K562 (cell line): ENCODE measurements around the gene TBC1D12. TPM values are rescaled to one million over a fixed set of nuclear protein-coding genes. Genes with fewer than 3 reads are reported as not detected.

Experiments
- BRD4 ChIP-seq: fragments of 200-600 bp; sonication (generic); IDR thresholded peaks from 2 replicates; pipeline ENCODE4 v1.6.1; 2017; ENCODE audit warnings: inconsistent platforms
- MAFK ChIP-seq: IDR thresholded peaks from 2 replicates; pipeline ENCODE4 v1.6.1; 2011; ENCODE audit warnings: low read length, improper control_type of control experiment
- OTX1 ChIP-seq: fragments of 450-650 bp; formaldehyde crosslinking; IDR thresholded peaks from 2 replicates; pipeline ENCODE4 v1.4.0; 2022; ENCODE audit warnings: mild to moderate bottlenecking
- SMC3 ChIP-seq: conservative IDR thresholded peaks from 2 replicates; pipeline ENCODE4 v1.6.1; 2011; ENCODE audit warnings: low read depth, low read length, improper control_type of control experiment; ENCODE audit not compliant: insufficient read depth
- SP2 ChIP-seq: IDR thresholded peaks from 2 replicates; pipeline ENCODE4 v1.6.1; 2011; ENCODE audit warnings: mild to moderate bottlenecking, low read depth, low read length, moderate library complexity; ENCODE audit not compliant: poor library complexity, severe bottlenecking; ENCODE audit errors: extremely low read depth
- TFAM ChIP-seq: fragments of 250-450 bp; sonication (Bioruptor Pico); conservative IDR thresholded peaks from 2 replicates; pipeline ENCODE4 v1.5.0; 2021; ENCODE audit warnings: mild to moderate bottlenecking, moderate library complexity
- polyA plus RNA-seq, 8 experiments: library from polyadenylated mRNA; depleted of rRNA in 4 of 8; stranded (reverse) in 5 of 8; unstranded in 3 of 8; fragments of >200 nt; fragmentation: Nextera tagmentation in 2 of 8; fragmentation: Illumina TruSeq in 1 of 8; extraction: Ambion mirVana in 2 of 8; extraction: Trizol in 1 of 8; gene quantifications; 2 replicates each; pipeline versions ENCODE4 v1.2.1 to v1.2.3, GENCODE V29; 2011 to 2014; ENCODE audit warnings: inconsistent platforms in 1 of 8, missing spikeins in 1 of 8
- total RNA-seq, 7 experiments: library from RNA; depleted of rRNA in 6 of 7; stranded (reverse); fragments of >200 nt in 6 of 7; fragmentation: Illumina TruSeq in 2 of 7; extraction: Trizol in 2 of 7; gene quantifications; 2 replicates each; pipeline versions ENCODE4 v1.2.1 to v1.2.3, GENCODE V29; 2011 to 2021; ENCODE audit warnings: low replicate concordance in 1 of 7
- TF ChIP-seq, protein P1 (sequence below): sonication (generic); formaldehyde crosslinking; IDR thresholded peaks from 2 replicates; pipeline ENCODE4 v1.8.0; 2022; ENCODE audit warnings: mild to moderate bottlenecking, low read depth, missing genetic modification reagents
- TF ChIP-seq, protein P2 (sequence below), 2 experiments: fragments of 450-650 bp; conservative IDR thresholded peaks; 2 replicates each; pipeline ENCODE4 v1.6.1; 2017; ENCODE audit warnings: mild to moderate bottlenecking in 2 of 2, moderate library complexity in 2 of 2
- TF ChIP-seq, protein P3 (sequence below): fragments of 450-650 bp; formaldehyde crosslinking; IDR thresholded peaks from 2 replicates; pipeline ENCODE4 v1.4.0; 2020; ENCODE audit warnings: mild to moderate bottlenecking, moderate library complexity
- TF ChIP-seq, protein P4 (sequence below): fragments of 150-350 bp; conservative IDR thresholded peaks from 2 replicates; pipeline ENCODE4 v1.6.1; 2014; ENCODE audit warnings: low read length

The TBC1D12 gene
- total and polyA plus RNA-seq, 9 of the 15 experiments (the other 6 are each of a cell fraction or from before 2014, with no cell fraction given) = 2.1 to 6.7 (median 3.9) TPM

DNA sequence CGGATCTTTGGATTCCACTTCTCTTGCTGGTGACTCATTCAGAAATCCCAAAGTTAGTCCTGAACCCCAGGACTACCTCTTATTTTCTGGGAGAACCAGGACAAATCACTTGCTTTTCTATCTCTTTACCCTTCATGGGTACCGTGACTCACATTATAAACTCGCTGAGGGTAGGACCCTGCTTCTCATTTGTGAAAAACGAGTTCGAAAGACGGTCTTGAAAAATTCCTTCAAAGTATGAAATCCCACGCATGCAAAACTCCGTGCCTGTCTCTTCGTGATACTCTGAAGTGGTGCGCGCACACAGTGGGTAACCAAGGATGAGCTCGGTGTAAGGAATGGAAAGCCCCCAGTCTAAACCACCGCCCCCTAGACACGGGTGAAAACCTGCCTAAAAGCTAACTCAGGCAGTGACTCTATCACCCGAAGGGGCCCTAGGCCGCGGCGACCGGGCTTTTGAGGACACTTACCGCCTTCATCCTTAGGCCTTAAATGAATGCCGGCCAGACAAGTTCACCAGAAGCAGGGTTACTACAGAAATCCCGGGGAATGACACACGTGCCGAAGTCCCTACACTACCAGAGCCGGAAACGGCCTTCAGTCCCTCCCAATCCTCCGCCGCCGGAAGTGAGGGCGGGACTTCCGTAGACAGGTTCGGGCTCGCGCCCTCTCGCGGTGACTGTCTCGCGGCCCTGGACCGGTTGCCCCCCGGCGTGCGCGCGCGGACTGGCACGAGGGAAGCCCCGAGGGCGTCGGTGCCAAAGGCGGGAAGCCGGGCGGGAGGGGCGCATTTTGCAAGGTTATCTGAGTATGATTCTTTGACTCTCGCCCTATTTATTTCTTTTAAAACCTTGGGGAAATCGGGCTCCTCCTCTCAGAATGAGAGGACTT lies 39.7 kb upstream of the TBC1D12 start, which contains the start of gene NOC3L (continued):
- TF ChIP-seq, protein P1, sequence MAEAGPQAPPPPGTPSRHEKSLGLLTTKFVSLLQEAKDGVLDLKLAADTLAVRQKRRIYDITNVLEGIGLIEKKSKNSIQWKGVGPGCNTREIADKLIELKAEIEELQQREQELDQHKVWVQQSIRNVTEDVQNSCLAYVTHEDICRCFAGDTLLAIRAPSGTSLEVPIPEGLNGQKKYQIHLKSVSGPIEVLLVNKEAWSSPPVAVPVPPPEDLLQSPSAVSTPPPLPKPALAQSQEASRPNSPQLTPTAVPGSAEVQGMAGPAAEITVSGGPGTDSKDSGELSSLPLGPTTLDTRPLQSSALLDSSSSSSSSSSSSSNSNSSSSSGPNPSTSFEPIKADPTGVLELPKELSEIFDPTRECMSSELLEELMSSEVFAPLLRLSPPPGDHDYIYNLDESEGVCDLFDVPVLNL (CRISPR knock-in tag) = no peak
- TF ChIP-seq, protein P2, sequence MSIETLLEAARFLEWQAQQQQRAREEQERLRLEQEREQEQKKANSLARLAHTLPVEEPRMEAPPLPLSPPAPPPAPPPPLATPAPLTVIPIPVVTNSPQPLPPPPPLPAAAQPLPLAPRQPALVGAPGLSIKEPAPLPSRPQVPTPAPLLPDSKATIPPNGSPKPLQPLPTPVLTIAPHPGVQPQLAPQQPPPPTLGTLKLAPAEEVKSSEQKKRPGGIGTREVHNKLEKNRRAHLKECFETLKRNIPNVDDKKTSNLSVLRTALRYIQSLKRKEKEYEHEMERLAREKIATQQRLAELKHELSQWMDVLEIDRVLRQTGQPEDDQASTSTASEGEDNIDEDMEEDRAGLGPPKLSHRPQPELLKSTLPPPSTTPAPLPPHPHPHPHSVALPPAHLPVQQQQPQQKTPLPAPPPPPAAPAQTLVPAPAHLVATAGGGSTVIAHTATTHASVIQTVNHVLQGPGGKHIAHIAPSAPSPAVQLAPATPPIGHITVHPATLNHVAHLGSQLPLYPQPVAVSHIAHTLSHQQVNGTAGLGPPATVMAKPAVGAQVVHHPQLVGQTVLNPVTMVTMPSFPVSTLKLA (conservative IDR thresholded peaks at IDR 0.05) = peak; percentile 88 to 94
- TF ChIP-seq, protein P3, sequence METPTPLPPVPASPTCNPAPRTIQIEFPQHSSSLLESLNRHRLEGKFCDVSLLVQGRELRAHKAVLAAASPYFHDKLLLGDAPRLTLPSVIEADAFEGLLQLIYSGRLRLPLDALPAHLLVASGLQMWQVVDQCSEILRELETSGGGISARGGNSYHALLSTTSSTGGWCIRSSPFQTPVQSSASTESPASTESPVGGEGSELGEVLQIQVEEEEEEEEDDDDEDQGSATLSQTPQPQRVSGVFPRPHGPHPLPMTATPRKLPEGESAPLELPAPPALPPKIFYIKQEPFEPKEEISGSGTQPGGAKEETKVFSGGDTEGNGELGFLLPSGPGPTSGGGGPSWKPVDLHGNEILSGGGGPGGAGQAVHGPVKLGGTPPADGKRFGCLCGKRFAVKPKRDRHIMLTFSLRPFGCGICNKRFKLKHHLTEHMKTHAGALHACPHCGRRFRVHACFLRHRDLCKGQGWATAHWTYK (CRISPR knock-in tag) = no peak
- TF ChIP-seq TFAM = no peak
- TF ChIP-seq, protein P4, sequence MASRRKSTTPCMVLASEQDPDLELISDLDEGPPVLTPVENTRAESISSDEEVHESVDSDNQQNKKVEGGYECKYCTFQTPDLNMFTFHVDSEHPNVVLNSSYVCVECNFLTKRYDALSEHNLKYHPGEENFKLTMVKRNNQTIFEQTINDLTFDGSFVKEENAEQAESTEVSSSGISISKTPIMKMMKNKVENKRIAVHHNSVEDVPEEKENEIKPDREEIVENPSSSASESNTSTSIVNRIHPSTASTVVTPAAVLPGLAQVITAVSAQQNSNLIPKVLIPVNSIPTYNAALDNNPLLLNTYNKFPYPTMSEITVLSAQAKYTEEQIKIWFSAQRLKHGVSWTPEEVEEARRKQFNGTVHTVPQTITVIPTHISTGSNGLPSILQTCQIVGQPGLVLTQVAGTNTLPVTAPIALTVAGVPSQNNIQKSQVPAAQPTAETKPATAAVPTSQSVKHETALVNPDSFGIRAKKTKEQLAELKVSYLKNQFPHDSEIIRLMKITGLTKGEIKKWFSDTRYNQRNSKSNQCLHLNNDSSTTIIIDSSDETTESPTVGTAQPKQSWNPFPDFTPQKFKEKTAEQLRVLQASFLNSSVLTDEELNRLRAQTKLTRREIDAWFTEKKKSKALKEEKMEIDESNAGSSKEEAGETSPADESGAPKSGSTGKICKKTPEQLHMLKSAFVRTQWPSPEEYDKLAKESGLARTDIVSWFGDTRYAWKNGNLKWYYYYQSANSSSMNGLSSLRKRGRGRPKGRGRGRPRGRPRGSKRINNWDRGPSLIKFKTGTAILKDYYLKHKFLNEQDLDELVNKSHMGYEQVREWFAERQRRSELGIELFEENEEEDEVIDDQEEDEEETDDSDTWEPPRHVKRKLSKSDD = no peak
- peak; percentile 58 for TF ChIP-seq SP2
- 0 out of 2 replicates have a peak, but pooled peaks have one; percentile 11 for TF ChIP-seq SMC3
- no peak for TF ChIP-seq OTX1 (CRISPR knock-in tag)
- no peak for TF ChIP-seq BRD4
- TF ChIP-seq MAFK = no peak
